Measurements from ENCODE around the gene S100A2.

S100A2 gene

GRCh38 chr1:153608089-153608682 lies 42.5 kb upstream of the S100A2 start:
- no peak for TF ChIP-seq CTCF (IDR thresholded peaks at IDR 0.05; ENCODE audit: control insufficient read depth, extremely low read depth, insufficient read depth)
- DNase-seq (ENCODE audit: low read depth), result no peak
- H3K4me3 ChIP-seq (ENCODE audit: low read depth, low read length), result no peak overlapping the region

GRCh38 chr1:153607381-153607780 lies 41.7 kb upstream of the S100A2 start:
- no peak for TF ChIP-seq CTCF (IDR thresholded peaks at IDR 0.05; ENCODE audit: control insufficient read depth, extremely low read depth, insufficient read depth)
- H3K4me3 ChIP-seq (ENCODE audit: low read depth, low read length), result no peak overlapping the region
- DNase-seq (ENCODE audit: low read depth), result no peak

GRCh38 chr1:153606194-153606593 lies 40.5 kb upstream of the S100A2 start:
- no peak for DNase-seq (ENCODE audit: low read depth)
- TF ChIP-seq CTCF (IDR thresholded peaks at IDR 0.05; ENCODE audit: control insufficient read depth, extremely low read depth, insufficient read depth), result no peak
- H3K4me3 ChIP-seq (ENCODE audit: low read depth, low read length), result no peak overlapping the region

- no peak for TF ChIP-seq CTCF (IDR thresholded peaks at IDR 0.05; ENCODE audit: control insufficient read depth, extremely low read depth, insufficient read depth)
- no peak overlapping the region for H3K4me3 ChIP-seq (ENCODE audit: low read depth, low read length)
- no peak for DNase-seq (ENCODE audit: low read depth)
These were observed 37.1 kb upstream of the S100A2 start for GRCh38 chr1:153602749-153603148.

GRCh38 chr1:153599847-153600246 lies 34.2 kb upstream of the S100A2 start:
- no peak overlapping the region for H3K4me3 ChIP-seq (ENCODE audit: low read depth, low read length)
- no peak for DNase-seq (ENCODE audit: low read depth)
- TF ChIP-seq CTCF (IDR thresholded peaks at IDR 0.05; ENCODE audit: control insufficient read depth, extremely low read depth, insufficient read depth), result no peak

GRCh38 chr1:153598309-153599172 lies 32.9 kb upstream of the S100A2 start:
- no peak for TF ChIP-seq CTCF (IDR thresholded peaks at IDR 0.05; ENCODE audit: control insufficient read depth, extremely low read depth, insufficient read depth)
- DNase-seq (ENCODE audit: low read depth), result no peak
- H3K4me3 ChIP-seq (ENCODE audit: low read depth, low read length), result no peak overlapping the region

All from LNCaP clone FGC (cell line).